ENCODE measurements around the gene NPLOC4. TPM values are rescaled to one million over a fixed set of nuclear protein-coding genes. Genes with fewer than 3 reads are reported as not detected.
"Not testable (repeated sequence)": the region's sequence is repeated elsewhere in the genome, so short reads cannot be mapped to it uniquely, and the experiment has no call there.

Gene NPLOC4
- total RNA-seq, 1 donor from 2014 or later: 93.3 TPM

GRCh38 chr17:81589612-81590011, 47.3 kb downstream of the NPLOC4 start:
- no peak overlapping the region for H3K4me3 Mint-ChIP-seq
- no peak for TF ChIP-seq CTCF (IDR thresholded peaks at IDR 0.05; ENCODE audit: unreplicated experiment)
- H3K27me3 Mint-ChIP-seq (ENCODE audit: low read depth): no peaks in the 10 kb centered on the region
- DNase-seq (ENCODE audit: low spot score in 2 of 2, unreplicated experiment in 2 of 2): no peak
- H3K27ac Mint-ChIP-seq: no peak overlapping the region
- no peaks in the 10 kb centered on the region for H3K4me1 Mint-ChIP-seq
- H3K9me3 Mint-ChIP-seq: no peaks in the 10 kb centered on the region
- peaks cover 42% of the 10 kb centered on the region for H3K36me3 Mint-ChIP-seq

GRCh38 chr17:81586096-81586495, 50.8 kb downstream of the NPLOC4 start:
- H3K27ac Mint-ChIP-seq: peak overlapping the region; percentile 9

DNA sequence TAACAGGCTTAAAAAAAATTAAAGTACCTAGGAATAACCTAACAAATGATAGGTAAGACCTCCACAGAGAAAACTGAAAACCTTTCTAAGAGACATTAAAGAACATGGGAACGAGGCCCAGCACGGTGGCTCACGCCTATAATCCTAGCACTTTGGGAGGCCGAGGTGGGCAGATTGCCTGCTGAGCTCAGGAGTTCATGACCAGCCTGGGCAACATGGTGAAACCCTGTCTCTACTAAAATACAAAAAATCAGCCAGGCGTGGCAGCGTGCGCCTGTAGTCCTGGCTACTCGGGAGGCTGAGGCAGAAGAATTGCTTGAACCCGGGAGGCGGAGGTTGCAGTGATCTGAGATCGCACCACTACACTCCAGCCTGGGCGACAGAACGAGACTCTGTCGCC, 52.1 kb downstream of the NPLOC4 start:
- peaks cover 65% of the 10 kb centered on the region for H3K36me3 Mint-ChIP-seq
- not testable (repeated sequence) for H3K9me3 Mint-ChIP-seq; H3K4me3 Mint-ChIP-seq; DNase-seq (ENCODE audit: low spot score in 2 of 2, unreplicated experiment in 2 of 2); H3K4me1 Mint-ChIP-seq; H3K27ac Mint-ChIP-seq; H3K27me3 Mint-ChIP-seq (ENCODE audit: low read depth)

More at GRCh38 chr17:81586096-81586495, 50.8 kb downstream of the NPLOC4 start:
- no peaks in the 10 kb centered on the region for H3K9me3 Mint-ChIP-seq
- peaks cover 56% of the 10 kb centered on the region for H3K36me3 Mint-ChIP-seq
- no peaks in the 10 kb centered on the region for H3K27me3 Mint-ChIP-seq (ENCODE audit: low read depth)
- no peaks in the 10 kb centered on the region for H3K4me1 Mint-ChIP-seq
- no peak for DNase-seq (ENCODE audit: low spot score in 2 of 2, unreplicated experiment in 2 of 2)
- H3K4me3 Mint-ChIP-seq: no peak overlapping the region
- no peak for TF ChIP-seq CTCF (IDR thresholded peaks at IDR 0.05; ENCODE audit: unreplicated experiment)

DNA sequence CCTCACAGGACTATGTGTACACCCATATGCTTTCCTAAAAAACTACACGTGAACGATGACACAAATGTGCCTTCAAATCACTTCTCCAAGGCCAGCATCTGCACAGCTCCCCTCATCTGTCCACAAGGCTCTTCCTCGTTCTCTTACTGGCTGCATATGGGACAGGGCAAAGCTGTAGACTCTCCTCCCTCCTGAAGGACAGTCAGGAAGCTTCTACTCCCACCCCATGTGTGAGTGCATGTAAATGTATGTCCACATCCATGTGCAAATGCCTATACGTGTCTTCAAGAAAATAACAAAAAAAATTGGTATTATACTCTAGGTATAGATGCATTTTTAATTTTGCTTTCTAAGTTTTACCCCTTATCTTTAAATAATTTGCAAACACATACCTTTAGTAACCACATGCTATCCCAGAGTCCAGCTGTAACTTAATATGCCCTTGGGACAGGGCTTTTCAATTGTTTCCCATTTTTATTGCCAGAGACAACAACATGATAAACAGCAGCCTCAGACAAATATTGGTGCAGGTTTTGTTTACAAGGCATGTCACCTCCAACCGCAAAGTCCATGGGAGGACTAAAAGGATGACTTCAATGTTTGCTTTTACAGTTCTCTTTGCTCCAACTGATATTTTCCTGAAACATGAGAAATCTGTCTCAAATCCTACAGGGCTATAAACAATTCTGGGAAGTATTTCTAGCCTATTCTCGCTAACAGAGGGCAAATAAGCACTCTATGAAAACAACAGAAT, 53.1 kb downstream of the NPLOC4 start:
- no peak overlapping the region for H3K4me3 Mint-ChIP-seq
- H3K27ac Mint-ChIP-seq: no peak overlapping the region
- H3K4me1 Mint-ChIP-seq: no peaks in the 10 kb centered on the region
- H3K36me3 Mint-ChIP-seq: peaks cover 65% of the 10 kb centered on the region
- TF ChIP-seq CTCF (IDR thresholded peaks at IDR 0.05; ENCODE audit: unreplicated experiment): no peak
- no peak for DNase-seq (ENCODE audit: low spot score in 2 of 2, unreplicated experiment in 2 of 2)
- no peaks in the 10 kb centered on the region for H3K27me3 Mint-ChIP-seq (ENCODE audit: low read depth)
- no peaks in the 10 kb centered on the region for H3K9me3 Mint-ChIP-seq

DNA sequence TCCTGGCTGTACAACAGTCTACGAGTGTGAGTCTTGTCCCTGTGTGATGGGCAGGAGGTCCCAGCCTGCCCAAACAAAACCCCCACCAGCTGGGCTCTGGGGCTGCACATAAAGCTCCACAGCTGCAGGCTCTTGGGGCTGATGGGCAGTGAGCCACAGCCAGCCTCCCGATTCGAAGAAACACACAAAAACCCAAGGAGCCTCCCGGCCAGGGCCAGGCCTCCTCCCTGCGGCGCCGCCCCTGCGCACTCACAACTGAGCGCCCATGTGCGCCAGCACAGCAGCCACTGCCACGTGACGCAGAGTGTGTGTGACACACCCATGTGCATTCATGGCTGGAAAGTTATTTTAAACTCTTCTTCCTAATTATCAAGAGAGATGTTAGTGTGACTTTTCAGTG, 54.2 kb downstream of the NPLOC4 start:
- peaks cover 3% of the 10 kb centered on the region for H3K27me3 Mint-ChIP-seq (ENCODE audit: low read depth)
- H3K36me3 Mint-ChIP-seq: peaks cover 59% of the 10 kb centered on the region
- H3K4me1 Mint-ChIP-seq: no peaks in the 10 kb centered on the region
- H3K9me3 Mint-ChIP-seq: no peaks in the 10 kb centered on the region
- no peak overlapping the region for H3K4me3 Mint-ChIP-seq
- TF ChIP-seq CTCF (IDR thresholded peaks at IDR 0.05; ENCODE audit: unreplicated experiment): no peak
- no peak overlapping the region for H3K27ac Mint-ChIP-seq
- no peak for DNase-seq (ENCODE audit: low spot score in 2 of 2, unreplicated experiment in 2 of 2)

DNA sequence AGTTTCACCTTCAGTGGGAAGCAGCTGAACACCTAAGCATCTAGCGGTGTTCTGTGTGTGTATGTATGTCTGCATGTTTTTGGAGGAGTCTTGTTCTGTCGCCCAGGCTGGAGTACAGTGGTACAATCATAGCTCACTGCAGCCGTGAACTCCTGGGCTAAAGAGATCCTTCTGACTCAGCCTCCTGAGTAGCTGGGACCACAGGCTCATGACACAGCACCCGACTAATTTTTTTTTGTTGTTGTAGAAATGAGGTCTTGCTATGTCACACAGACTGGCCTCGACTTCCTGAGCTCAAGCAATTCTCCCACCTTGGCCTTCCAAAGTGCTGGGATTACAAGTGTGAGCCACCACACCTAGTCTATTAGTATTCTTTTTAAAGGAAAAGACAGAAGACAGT, 54.6 kb downstream of the NPLOC4 start:
- Mint-ChIP-seq H3K36me3 (peaks cover 63% of the 10 kb centered on the region), H3K27ac (no peak overlapping the region), H3K27me3 (ENCODE audit: low read depth) (peaks cover 5% of the 10 kb centered on the region), H3K4me1 (no peaks in the 10 kb centered on the region), H3K4me3 (no peak overlapping the region), H3K9me3 (no peaks in the 10 kb centered on the region)
- no peak for TF ChIP-seq CTCF (IDR thresholded peaks at IDR 0.05; ENCODE audit: unreplicated experiment)
- no peak for DNase-seq (ENCODE audit: low spot score in 2 of 2, unreplicated experiment in 2 of 2)

Measured in mesothelial cell of epicardium (in vitro differentiated cells).